Endometrial microvascular endothelial cells (primary cell): ENCODE data around the gene GDF15. TPM values are rescaled to one million over a fixed set of nuclear protein-coding genes. Genes with fewer than 3 reads are reported as not detected.

Source experiments
- in situ Hi-C: cut with HindIII; loops from 2 replicates; pipeline ENCODE4 v1.10.0; 2017; ENCODE audit warnings: low sequenced_read_pairs, low pct_unique_long_range_greater_than_20kb; ENCODE audit errors: inconsistent ontology term
- total RNA-seq: library from RNA; depleted of rRNA; stranded (reverse); fragments of >200 nt; gene quantifications from one replicate; pipeline ENCODE4 v1.2.3, GENCODE V29; 2015; ENCODE audit errors: inconsistent ontology term

GDF15 gene
- total RNA-seq, 1 donor from 2014 or later: 305 TPM

- in situ Hi-C loops: no loop called here
Observed at GRCh38 chr19:18435842-18436670, 50.1 kb downstream of the GDF15 start.

- in situ Hi-C loops: no loop called here
Observed at GRCh38 chr19:18436671-18437490, 50.9 kb downstream of the GDF15 start.

- in situ Hi-C loops: no loop called here
Observed at GRCh38 chr19:18437491-18438330, 51.8 kb downstream of the GDF15 start, which contains the start of gene ISYNA1. ISYNA1 (minus strand) TSS chr19:18438133; CDS start chr19:18437979, 154 bp downstream.

GRCh38 chr19:18438331-18439024 lies 52.5 kb downstream of the GDF15 start:
- in situ Hi-C loops: no loop called here

Other genes starting within 250 kb of the GDF15 start
- gene PIK3R2, start 233.0 kb upstream of the GDF15 start, total RNA-seq: 11.2 TPM
- gene IFI30, start 212.3 kb upstream of the GDF15 start, total RNA-seq: 13.2 TPM
- gene MPV17L2, start 192.9 kb upstream of the GDF15 start, total RNA-seq: 52.6 TPM
- 2.6 TPM for gene RAB3A, start 182.1 kb upstream of the GDF15 start, total RNA-seq
- gene PDE4C, start 159.7 kb upstream of the GDF15 start, total RNA-seq: not detected
- gene IQCN, start 111.7 kb upstream of the GDF15 start, total RNA-seq: 0.46 TPM
- 99.6 TPM for gene JUND, start 104.5 kb upstream of the GDF15 start, total RNA-seq
- 293 TPM for gene LSM4, start 63.1 kb upstream of the GDF15 start, total RNA-seq
- 5.8 TPM for gene PGPEP1, start 45.6 kb upstream of the GDF15 start, total RNA-seq
- not detected for gene LRRC25, start 11.5 kb downstream of the GDF15 start, total RNA-seq
- 174 TPM for gene SSBP4, start 33.2 kb downstream of the GDF15 start, total RNA-seq
- 22.4 TPM for gene ISYNA1, start 52.0 kb downstream of the GDF15 start, total RNA-seq
- gene ELL, start 135.9 kb downstream of the GDF15 start, total RNA-seq: 18.6 TPM
- 223 TPM for gene FKBP8, start 157.4 kb downstream of the GDF15 start, total RNA-seq
- 194 TPM for gene KXD1, start 171.7 kb downstream of the GDF15 start, total RNA-seq
- 931 TPM for gene UBA52, start 185.7 kb downstream of the GDF15 start, total RNA-seq
- gene REX1BD, start 202.6 kb downstream of the GDF15 start, total RNA-seq: 65.9 TPM
- gene CRLF1, start 220.6 kb downstream of the GDF15 start, total RNA-seq: 0.84 TPM
- gene TMEM59L, start 226.7 kb downstream of the GDF15 start, total RNA-seq: not detected